Kasumi-1 (cell line): ENCODE data around the gene AHSA1.

ENCODE experiments used
- DNase-seq, 2 experiments: peaks; one replicate each; lab custom pipeline; 2025; lab: John Stamatoyannopoulos, UW

AHSA1 gene

DNA sequence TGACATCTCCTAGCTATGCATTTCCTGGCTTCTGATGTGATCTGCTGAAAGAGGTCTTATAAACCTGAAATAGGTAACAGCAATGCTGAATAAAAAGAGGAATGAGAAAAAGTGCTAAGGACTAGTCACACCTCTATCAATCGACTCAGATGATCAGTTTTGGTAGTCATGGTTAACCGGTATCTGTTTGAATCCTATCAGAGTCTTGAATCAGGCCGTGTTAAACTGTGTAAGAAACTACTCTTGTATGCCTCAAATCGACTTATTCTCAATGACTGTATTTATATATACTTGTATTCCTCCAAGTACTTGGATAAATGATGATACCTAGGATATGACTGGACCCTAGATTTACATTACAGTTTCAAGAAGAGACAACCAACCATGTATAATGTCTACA is 51.5 kb downstream of the AHSA1 start:
- DNase-seq: no peak

DNA sequence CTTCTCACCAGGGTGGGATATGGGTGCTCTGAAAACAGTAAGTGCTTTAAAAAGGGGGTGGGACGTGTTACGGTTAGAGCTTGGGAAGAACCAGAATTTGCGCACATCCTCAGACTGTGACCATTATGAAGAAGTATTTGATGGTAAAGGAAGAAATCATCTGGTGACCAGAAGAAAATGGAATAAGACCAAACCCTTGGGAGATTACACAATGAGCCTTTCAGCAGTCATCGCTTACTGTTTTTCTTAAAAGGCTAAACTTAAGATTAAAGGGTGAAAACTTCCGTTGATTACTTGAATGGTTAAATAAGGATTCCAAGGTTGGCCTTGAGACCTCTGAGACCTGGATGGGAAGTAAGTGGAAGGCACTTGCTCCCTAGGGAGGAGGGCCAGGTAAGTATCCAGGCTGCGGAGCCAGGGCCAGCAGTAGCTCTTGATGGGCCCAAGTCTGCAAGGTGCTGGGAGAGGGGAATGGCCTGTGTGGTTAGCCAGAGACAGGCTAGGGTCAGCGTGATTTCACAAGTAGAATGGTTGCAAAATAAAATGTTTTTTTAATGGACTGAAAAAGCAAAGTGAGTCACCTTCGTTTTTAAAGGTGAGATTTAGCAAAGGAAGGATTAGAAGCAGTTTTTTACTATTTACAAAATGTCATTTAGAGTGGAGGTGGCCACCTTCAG is 53.7 kb downstream of the AHSA1 start:
- no peak for DNase-seq

- no peak for DNase-seq
These were observed 58.2 kb downstream of the AHSA1 start for GRCh38 chr14:77516126-77516525.
